GM21619 (cell line): ENCODE data around the gene DNASE2.

Source experiments
- ATAC-seq: cut with Tn5 transposase; IDR thresholded peaks from one replicate; pipeline ENCODE4 v1.9.1; 2021; ENCODE audit not compliant: unreplicated experiment

DNASE2 gene

DNA sequence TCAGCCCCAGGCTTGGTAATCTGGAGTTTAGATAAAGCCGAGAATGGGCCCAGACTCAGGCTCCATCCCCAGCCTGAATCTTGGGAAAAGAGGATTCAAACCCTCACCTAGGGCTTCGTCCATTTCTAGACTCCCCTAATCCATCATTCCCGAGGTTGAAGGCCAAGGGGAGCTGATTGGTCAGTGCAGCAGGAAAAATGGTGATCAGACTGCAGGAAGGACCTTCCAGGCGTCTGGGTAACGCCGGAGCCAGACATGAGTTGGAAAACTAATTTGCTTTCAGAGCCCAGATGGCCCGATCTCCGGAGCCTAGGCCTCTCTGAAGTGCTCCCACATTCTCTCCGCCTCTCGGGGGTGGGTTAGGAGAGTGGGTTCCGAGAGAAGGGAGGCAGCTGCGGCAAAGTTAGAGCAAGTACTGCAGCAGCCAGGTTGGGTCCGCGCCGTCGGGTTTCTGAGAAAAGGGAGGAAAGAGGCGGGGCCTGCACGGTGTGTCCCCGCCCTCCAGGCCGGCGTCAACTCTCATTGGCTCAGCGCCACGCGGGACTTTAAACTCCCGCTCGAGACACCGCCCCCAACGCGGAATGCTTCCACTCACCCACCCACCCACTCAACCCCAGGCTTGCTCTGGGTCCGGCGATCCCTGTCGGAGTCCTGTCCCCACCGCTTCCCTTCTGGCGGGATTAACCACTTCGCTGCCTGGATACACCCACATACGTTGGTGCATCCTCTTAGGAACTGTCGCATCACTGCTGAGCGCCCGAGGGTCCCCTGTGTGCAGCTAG, 46.1 kb downstream of the DNASE2 start:
- no peak for ATAC-seq

DNA sequence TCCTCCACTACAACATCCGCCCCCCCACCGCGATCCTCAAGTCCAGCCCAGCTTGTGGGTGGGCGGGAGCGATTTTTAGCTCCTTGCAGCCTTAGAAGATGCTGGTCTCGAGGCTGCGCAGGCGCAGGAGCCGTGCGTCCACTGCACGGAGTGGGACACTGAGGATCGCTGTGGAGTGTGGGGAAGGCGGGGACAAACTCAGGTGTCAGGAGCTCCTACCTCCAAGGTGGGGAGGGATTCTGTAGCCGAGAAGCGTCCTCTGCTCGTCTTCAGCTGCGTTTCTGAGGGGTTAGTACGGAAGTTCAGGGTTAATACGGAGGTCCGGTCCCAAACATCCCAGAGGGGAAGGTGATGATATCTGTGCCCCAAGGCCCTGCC, 46.7 kb downstream of the DNASE2 start, which contains the start of gene RTBDN:
Gene RTBDN, minus strand, starts transcription at position 14 of the 378 bp plus-strand sequence. CDS start 4,600 bp downstream, outside the sequence.
- no peak for ATAC-seq

DNA sequence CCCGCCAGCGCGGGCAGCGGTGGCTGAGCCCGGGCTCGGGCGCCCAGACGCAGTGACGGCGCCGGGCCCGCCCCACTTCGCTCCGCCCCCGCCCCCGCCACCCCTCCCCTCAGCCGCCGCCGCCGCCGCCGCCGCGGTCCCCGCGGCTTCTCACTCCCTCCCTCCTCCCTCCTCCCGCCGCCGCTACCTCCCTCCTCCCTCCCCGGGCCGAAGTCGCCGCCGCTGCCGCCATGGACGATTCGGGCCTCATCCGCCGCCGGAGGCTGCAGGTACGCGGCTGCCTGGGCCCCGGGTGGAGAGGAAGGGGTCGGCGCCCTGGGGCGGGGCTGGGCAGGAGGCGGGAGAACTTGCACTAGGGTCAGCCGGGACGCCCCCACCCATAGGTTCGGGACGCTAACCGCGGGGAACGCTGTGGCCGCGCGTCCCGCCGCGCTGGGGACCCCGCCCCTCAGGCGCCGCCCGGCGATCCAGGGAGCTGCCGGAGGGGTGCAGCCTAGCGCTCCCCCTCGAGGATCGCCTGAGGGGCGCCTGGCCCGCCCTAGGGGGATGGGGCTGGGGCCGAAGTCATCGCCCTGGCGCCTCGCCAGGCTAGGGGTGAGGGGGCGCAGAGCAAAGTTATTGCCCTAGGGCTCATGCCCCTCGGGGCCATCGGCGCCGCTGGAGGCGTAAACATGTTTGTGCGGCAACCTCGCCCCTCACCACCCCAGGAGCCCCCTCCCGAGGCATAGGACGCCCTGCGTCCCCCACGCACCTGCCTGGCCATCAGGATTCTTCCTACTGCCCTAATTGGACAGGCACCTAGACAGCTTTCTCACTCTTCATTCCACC, 47.3 kb downstream of the DNASE2 start:
- ATAC-seq: no peak

DNA sequence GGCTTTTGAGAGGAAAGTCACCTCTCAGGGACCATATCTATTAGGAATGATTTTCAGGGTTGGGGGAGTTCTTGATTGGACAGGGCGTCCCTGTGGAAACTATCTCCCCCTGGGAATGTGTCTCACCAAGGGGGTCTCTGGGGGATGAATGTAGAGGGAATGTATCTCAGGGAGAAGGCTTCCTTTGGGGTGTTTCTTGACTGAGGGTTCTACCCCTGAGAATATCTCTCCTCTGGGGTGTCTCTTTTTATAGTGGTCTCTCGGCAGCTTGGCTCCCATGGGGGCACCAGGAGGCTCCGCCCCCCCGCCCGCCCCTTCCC, 47.9 kb downstream of the DNASE2 start:
- ATAC-seq: no peak

DNA sequence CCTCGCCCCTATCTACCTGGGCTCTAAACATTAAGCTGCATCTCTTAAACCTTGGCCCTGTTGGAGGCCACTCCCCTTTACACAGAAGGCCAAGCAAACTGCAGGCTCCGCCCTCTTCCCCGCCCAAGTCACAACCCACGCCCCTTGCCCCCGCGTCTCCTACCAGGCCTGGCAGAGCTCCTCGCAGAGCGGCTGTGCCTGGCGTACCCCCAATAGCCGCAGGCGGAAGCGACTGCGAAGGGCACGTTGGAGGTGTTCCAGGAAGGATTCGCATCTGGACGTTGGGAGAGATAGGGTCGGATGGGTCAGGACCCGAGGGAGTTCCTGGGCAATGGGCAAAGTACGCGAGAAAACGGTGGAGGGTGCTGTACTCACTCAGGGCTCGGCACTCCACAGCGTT, 52.8 kb downstream of the DNASE2 start:
- no peak for ATAC-seq

DNA sequence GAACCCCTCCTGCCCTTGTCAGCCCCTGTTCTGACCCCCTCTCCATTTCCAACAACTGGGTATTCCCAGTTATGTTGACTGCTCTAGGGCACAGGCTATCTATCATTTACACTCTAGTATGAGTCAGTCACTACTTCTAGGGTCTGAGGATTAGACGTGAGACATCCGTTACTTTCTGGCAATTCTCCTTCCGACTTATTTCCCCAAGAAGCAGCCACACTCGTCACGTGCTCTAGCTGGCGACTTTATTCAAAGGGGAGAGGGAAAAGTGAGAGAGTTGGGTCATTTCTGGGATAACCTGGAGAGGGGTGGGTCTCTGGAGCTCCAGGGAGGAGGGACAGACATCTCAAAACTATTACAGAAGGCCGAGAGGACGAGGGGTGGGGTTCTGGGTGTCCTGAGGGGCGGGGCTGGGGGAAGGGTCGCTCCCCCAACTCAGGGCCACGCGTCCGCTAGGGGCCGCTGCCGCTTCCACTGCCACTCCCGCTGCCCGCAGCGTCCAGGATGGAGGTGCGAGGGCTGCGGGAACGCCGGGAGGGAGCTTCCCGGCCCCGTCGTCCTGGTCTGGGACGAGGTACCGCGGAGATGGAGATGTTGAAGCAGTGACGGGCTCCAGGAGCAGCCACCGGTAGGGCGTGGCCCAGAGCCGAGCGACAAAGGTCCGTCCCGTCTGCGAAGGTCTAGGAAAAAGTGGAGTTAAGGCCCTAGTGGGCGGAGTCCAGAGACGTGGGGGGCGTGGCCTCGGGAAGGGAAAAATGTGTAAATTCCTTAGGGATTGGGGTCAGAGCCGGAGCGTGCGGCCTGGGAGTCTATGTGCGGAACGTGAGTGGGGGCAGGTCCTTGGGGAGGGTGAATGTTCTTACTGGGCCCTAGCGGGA, 55.8 kb downstream of the DNASE2 start:
- no peak for ATAC-seq
